HL-60 (cell line): ENCODE data around the gene MROH2A.

Experiments used
- DNase-seq, 2 experiments: peaks; one replicate each; pipeline ENCODE4 v3.0.0-alpha.2; 2010 to 2020; ENCODE audit warnings: low read depth in 1 of 2, low spot score in 1 of 2
- H3K27ac ChIP-seq: fragments of 250-450 bp; sonication (Bioruptor Pico); replicated peaks from 2 replicates; pipeline ENCODE4 v1.5.1; 2020; ENCODE audit warnings: mild to moderate bottlenecking, moderate library complexity
- H3K27me3 ChIP-seq: fragments of 250-450 bp; sonication (Bioruptor Pico); 2 replicates; pipeline ENCODE4 v1.5.1; 2021; ENCODE audit warnings: mild to moderate bottlenecking, moderate library complexity; ENCODE audit not compliant: insufficient read depth, poor library complexity, severe bottlenecking
- H3K4me3 ChIP-seq: replicated peaks from 2 replicates; pipeline ENCODE4 v1.5.1; 2011; ENCODE audit warnings: mild to moderate bottlenecking, control low read depth, low read length; ENCODE audit not compliant: insufficient read depth
- GABPA ChIP-seq: IDR thresholded peaks from 2 replicates; pipeline ENCODE4 v1.6.1; 2012; ENCODE audit warnings: low read depth
- POLR2AphosphoS5 ChIP-seq: IDR thresholded peaks from 2 replicates; pipeline ENCODE4 v1.6.1; 2012; ENCODE audit warnings: low read depth
- SPI1 ChIP-seq: IDR thresholded peaks from 2 replicates; pipeline ENCODE4 v1.6.1; 2012; ENCODE audit warnings: low read depth, mild to moderate bottlenecking, borderline replicate concordance
- TF ChIP-seq, protein P1 (sequence below): IDR thresholded peaks from one replicate; pipeline ENCODE4 v1.5.1; 2011; ENCODE audit warnings: low read length, control low read depth, inconsistent platforms; ENCODE audit not compliant: insufficient read depth
- TF ChIP-seq, protein P2 (sequence below): IDR thresholded peaks from 2 replicates; pipeline ENCODE4 v1.6.1; 2012; ENCODE audit warnings: low read depth; ENCODE audit not compliant: insufficient replicate concordance

Gene MROH2A

DNA sequence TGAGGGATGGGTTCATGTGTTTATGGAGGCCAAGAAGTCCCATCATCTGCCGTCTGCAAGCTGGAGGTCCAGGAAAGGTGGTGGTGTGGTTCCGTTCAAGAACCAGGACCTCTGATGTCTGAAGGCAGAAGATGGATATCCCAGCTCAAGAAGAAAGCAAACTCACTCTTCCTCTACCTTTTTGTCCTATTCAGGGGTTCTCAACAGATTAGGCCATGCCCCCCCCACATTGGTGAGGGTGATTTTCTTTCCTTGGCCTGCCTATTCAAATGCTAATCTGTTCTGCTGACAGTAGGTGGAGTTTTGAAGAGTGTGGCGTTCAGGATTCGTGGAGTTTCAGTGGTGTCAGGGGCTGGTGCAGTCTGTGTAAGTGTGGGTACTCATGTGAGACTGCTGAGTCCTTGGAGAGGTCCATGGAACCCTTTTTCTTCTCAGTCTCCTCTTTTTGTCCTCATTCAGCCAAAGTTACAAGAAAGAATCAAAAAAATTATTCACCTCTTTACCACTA, 84.2 kb downstream of the MROH2A start:
- H3K27me3 ChIP-seq, result no peaks in the 10 kb centered on the region
- TF ChIP-seq GABPA (no peak), SPI1 (no peak)
- TF ChIP-seq, protein P1, sequence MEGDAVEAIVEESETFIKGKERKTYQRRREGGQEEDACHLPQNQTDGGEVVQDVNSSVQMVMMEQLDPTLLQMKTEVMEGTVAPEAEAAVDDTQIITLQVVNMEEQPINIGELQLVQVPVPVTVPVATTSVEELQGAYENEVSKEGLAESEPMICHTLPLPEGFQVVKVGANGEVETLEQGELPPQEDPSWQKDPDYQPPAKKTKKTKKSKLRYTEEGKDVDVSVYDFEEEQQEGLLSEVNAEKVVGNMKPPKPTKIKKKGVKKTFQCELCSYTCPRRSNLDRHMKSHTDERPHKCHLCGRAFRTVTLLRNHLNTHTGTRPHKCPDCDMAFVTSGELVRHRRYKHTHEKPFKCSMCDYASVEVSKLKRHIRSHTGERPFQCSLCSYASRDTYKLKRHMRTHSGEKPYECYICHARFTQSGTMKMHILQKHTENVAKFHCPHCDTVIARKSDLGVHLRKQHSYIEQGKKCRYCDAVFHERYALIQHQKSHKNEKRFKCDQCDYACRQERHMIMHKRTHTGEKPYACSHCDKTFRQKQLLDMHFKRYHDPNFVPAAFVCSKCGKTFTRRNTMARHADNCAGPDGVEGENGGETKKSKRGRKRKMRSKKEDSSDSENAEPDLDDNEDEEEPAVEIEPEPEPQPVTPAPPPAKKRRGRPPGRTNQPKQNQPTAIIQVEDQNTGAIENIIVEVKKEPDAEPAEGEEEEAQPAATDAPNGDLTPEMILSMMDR, result no peak
- TF ChIP-seq, protein P2, sequence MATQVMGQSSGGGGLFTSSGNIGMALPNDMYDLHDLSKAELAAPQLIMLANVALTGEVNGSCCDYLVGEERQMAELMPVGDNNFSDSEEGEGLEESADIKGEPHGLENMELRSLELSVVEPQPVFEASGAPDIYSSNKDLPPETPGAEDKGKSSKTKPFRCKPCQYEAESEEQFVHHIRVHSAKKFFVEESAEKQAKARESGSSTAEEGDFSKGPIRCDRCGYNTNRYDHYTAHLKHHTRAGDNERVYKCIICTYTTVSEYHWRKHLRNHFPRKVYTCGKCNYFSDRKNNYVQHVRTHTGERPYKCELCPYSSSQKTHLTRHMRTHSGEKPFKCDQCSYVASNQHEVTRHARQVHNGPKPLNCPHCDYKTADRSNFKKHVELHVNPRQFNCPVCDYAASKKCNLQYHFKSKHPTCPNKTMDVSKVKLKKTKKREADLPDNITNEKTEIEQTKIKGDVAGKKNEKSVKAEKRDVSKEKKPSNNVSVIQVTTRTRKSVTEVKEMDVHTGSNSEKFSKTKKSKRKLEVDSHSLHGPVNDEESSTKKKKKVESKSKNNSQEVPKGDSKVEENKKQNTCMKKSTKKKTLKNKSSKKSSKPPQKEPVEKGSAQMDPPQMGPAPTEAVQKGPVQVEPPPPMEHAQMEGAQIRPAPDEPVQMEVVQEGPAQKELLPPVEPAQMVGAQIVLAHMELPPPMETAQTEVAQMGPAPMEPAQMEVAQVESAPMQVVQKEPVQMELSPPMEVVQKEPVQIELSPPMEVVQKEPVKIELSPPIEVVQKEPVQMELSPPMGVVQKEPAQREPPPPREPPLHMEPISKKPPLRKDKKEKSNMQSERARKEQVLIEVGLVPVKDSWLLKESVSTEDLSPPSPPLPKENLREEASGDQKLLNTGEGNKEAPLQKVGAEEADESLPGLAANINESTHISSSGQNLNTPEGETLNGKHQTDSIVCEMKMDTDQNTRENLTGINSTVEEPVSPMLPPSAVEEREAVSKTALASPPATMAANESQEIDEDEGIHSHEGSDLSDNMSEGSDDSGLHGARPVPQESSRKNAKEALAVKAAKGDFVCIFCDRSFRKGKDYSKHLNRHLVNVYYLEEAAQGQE, result no peak
- H3K4me3 ChIP-seq, result no peak overlapping the region
- no peak for DNase-seq
- H3K27ac ChIP-seq, result no peak overlapping the region

DNA sequence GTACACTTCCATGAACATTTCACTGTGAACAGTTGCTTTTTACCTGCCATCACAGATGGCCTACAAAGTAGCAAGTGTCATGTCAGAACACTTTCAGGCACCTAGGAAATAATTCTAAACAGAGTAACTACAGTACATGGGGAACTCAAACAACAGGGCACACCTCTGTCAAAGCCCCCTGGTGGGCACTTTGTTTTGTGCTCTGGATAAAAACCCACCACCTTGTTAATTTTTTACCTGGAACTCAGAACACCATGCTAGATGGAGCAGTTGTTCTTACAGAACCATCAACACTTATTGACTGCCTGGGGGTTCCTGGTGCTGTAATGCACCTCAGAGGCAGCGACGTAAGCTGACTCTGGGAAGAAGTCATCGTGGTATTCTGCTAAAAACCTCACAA, 87.7 kb downstream of the MROH2A start:
- no peak for DNase-seq
- no peaks in the 10 kb centered on the region for H3K27me3 ChIP-seq
- TF ChIP-seq GABPA (no peak), POLR2AphosphoS5 (no peak)
- TF ChIP-seq, protein P1, result no peak
- H3K4me3 ChIP-seq, result no peak overlapping the region
- no peak overlapping the region for H3K27ac ChIP-seq

DNA sequence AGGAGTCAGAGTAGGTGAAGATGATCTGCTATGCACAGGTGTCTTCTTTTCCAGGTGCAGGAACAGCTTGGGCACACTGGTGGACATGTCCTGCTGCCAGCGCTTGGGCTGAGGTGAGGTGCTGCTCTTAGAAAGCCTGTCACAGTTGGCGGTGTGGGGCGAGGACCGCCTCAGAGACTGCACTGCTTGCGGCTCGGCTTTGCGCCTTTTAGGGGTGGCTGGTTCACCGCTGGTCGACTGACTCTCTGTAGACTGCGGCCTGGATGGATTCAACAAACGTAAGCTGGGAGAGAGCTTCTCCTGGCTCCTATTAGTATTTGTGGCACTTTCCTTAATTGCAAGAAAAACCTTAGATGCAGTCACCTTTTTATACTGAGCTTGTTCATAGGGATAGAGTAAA, 88.3 kb downstream of the MROH2A start:
- Histone ChIP-seq H3K4me3 (no peak overlapping the region), H3K27ac (no peak overlapping the region), H3K27me3 (no peaks in the 10 kb centered on the region)
- TF ChIP-seq SPI1 (no peak), POLR2AphosphoS5 (no peak), GABPA (no peak)
- TF ChIP-seq, protein P1, result no peak
- TF ChIP-seq, protein P2, result no peak
- DNase-seq, result no peak

DNA sequence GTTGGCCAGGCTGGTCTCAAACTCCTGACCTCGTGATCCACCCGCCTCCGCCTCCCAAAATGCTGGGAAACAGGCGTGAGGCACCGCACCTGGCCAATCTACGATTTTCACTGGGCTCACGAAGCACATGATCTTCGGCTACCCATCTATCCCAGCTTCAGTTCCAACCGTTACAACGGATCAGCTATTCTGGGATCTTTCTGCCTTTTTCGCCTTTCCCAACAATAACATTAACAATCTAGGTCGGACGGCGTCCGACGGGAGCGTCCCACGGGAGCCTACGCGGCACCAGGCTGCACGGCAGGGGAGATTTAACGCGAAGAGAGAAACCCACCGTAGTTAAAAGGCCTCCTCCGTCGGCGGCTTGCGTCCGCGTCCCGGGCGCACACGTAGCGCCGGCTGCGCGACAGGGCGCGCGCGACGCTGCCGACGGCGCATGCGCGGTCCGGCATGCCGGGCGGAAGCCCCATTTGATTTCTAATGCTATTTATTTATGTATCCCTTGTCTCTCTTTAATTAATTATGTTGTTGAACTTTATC, 89.9 kb downstream of the MROH2A start, which contains the start of gene MSL3B:
TSS of gene MSL3B (minus strand) at position 394 of the 540 bp plus-strand sequence.
- TF ChIP-seq SPI1 (no peak), GABPA (no peak), POLR2AphosphoS5 (peak; percentile 37; the same call in 1 of the 2 replicates)
- TF ChIP-seq, protein P1, result no peak
- TF ChIP-seq, protein P2, result no peak
- H3K27ac ChIP-seq, result no peak within 1 kb of the TSS
- DNase-seq, result no peak
- no peaks in the 10 kb centered on the region for H3K27me3 ChIP-seq
- H3K4me3 ChIP-seq, result peak within 1 kb of the TSS; percentile 44
